Panc1 (cell line): Measurements from ENCODE around the gene FOXP4. TPM values are rescaled to one million over a fixed set of nuclear protein-coding genes. Genes with fewer than 3 reads are reported as not detected.
A peak's percentile ranks its signal among the peaks of the same experiment; 100 is the strongest.

Experiments used
- ATAC-seq: fragments of 200-7000 bp; cut with Tn5 transposase; 2 replicates; pipeline ENCODE4 v1.9.1; 2020; ENCODE audit warnings: mild to moderate bottlenecking, moderate library complexity
- BruUV-seq: library from RNA; stranded (reverse); fragments of 400-500 nt; replicated peaks from 2 replicates; lab custom pipeline; 2021; lab: Mats Ljungman, UMichigan
- CTCF ChIA-PET: fragments of 300-600 bp; sonication (Branson Sonifier 250); formaldehyde crosslinking; loops from one replicate; lab custom pipeline; 2022; ENCODE audit warnings: antibody characterized with exemption; lab: Charles Lee
- POLR2A ChIA-PET: fragments of 300-600 bp; sonication (Branson Sonifier 250); formaldehyde crosslinking; loops from one replicate; lab custom pipeline; 2022; ENCODE audit warnings: antibody characterized with exemption; lab: Charles Lee
- DNase-seq: peaks from one replicate; pipeline ENCODE4 v3.0.0-alpha.2; 2010; ENCODE audit warnings: low read depth, low spot score
- H3K27ac ChIP-seq: 2 replicates; pipeline ENCODE4 v1.5.1; 2011; ENCODE audit warnings: mild to moderate bottlenecking, low read length, inconsistent platforms
- H3K27me3 ChIP-seq: fragments of 200-500 bp; sonication (Bioruptor generic); 2 replicates; pipeline ENCODE4 v1.6.0; 2014; ENCODE audit warnings: low read length, inconsistent platforms; ENCODE audit not compliant: control insufficient read depth, insufficient read depth
- H3K36me3 ChIP-seq: fragments of 200-500 bp; sonication (Bioruptor generic); 2 replicates; pipeline ENCODE4 v1.5.1; 2014; ENCODE audit warnings: inconsistent platforms, mild to moderate bottlenecking, low read length, moderate library complexity; ENCODE audit not compliant: control insufficient read depth, insufficient read depth
- H3K4me1 ChIP-seq: 2 replicates; pipeline ENCODE4 v1.5.1; 2011; ENCODE audit warnings: inconsistent platforms, mild to moderate bottlenecking, low read length, moderate library complexity; ENCODE audit not compliant: control insufficient read depth, insufficient read depth
- H3K4me3 ChIP-seq, 2 experiments: 2 replicates each; pipeline ENCODE4 v1.5.1; 2011 to 2012; ENCODE audit warnings: low read depth in 2 of 2, low read length in 2 of 2, mild to moderate bottlenecking in 2 of 2, inconsistent platforms in 1 of 2, moderate library complexity in 1 of 2
- H3K9me3 ChIP-seq: fragments of 200-500 bp; sonication (Bioruptor generic); 2 replicates; pipeline ENCODE4 v1.5.1; 2014; ENCODE audit warnings: low read depth, mild to moderate bottlenecking, inconsistent platforms, low read length, moderate library complexity; ENCODE audit not compliant: control insufficient read depth, insufficient read depth
- POLR2AphosphoS5 ChIP-seq: IDR thresholded peaks from 2 replicates; pipeline ENCODE4 v1.6.1; 2012; ENCODE audit warnings: mild to moderate bottlenecking, low read depth, low read length, moderate library complexity
- SIN3A ChIP-seq: IDR thresholded peaks from 2 replicates; pipeline ENCODE4 v1.6.1; 2012; ENCODE audit warnings: low read depth, mild to moderate bottlenecking, low read length, moderate library complexity, borderline replicate concordance; ENCODE audit not compliant: insufficient read depth
- TCF7L2 ChIP-seq: IDR thresholded peaks from 2 replicates; pipeline ENCODE4 v1.6.1; 2011; ENCODE audit warnings: mild to moderate bottlenecking, low read depth, low read length, inconsistent platforms
- in situ Hi-C: cut with HindIII; loops from 2 replicates; pipeline ENCODE4 v1.10.0; 2016; ENCODE audit warnings: low sequenced_read_pairs, low pct_unique_long_range_greater_than_20kb
- intact Hi-C: fragments of 100-400 bp; cut with micrococcal nuclease; formaldehyde crosslinking; loops from one replicate; pipeline ENCODE4 v1.10.0; 2022; ENCODE audit not compliant: unreplicated experiment
- total RNA-seq: library from RNA; stranded (reverse); gene quantifications from one replicate; pipeline ENCODE4 v1.2.1, GENCODE V29; 2021; ENCODE audit not compliant: unreplicated experiment
- TF ChIP-seq, protein P1 (sequence below), 2 experiments: IDR thresholded peaks; 2 replicates each; pipeline ENCODE4 v1.6.1; 2011 to 2012; ENCODE audit warnings: low read depth in 2 of 2, control low read depth in 1 of 2, low read length in 1 of 2, mild to moderate bottlenecking in 1 of 2, moderate library complexity in 1 of 2; ENCODE audit not compliant: insufficient read depth in 1 of 2
- TF ChIP-seq, protein P2 (sequence below): fragments of 450-650 bp; IDR thresholded peaks from 2 replicates; pipeline ENCODE4 v1.5.1; 2017; ENCODE audit warnings: mild to moderate bottlenecking

FOXP4 gene
- total RNA-seq, 1 experiment from 2014 or later: 30.4 TPM

DNA sequence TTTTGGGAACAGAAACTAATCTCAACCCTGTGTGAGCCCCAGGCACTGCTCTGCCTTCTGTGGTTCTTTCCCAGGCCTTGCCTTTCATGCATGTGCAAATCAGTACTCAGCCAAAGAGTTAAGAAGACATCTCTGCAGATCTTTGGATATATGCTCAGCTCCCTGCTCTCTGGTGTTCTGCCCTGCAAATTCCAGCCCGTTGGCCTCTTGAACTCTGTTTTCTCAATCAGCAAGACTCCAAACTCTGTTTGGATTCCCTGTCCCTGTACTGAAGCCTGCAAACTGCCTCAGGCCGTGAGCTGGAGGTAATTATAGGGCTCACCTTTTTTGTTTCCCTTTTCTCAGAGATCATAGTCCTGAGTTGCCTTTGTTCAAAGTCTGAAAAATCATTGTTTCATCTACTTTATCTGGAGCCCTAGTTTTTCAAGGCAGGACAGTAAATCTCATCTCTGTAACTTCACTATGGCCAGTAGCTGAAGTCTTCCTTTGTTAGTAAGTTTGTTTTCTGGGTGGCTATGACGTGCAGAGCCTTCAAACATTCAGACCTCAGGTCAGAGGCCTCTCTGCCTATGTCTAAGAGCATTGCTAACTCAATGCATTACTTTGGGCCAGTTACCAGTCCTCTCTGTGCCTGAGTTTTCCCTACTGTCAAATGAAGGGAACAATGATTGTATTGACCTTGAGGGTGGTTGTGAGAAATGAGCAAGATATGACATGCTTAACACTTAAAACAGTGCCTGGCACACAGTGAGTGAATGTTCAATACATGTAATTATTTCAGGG is 76.2 kb downstream of the FOXP4 start:
- peaks cover 3% of the 10 kb centered on the region; the same call in 1 of the 2 replicates for H3K9me3 ChIP-seq
- ChIA-PET CTCF (no interaction called here), POLR2A (no interaction called here)
- in situ Hi-C loops (no loop called here), intact Hi-C loops (no loop called here)
- H3K36me3 ChIP-seq: no peaks in the 10 kb centered on the region
- TF ChIP-seq, protein P1, sequence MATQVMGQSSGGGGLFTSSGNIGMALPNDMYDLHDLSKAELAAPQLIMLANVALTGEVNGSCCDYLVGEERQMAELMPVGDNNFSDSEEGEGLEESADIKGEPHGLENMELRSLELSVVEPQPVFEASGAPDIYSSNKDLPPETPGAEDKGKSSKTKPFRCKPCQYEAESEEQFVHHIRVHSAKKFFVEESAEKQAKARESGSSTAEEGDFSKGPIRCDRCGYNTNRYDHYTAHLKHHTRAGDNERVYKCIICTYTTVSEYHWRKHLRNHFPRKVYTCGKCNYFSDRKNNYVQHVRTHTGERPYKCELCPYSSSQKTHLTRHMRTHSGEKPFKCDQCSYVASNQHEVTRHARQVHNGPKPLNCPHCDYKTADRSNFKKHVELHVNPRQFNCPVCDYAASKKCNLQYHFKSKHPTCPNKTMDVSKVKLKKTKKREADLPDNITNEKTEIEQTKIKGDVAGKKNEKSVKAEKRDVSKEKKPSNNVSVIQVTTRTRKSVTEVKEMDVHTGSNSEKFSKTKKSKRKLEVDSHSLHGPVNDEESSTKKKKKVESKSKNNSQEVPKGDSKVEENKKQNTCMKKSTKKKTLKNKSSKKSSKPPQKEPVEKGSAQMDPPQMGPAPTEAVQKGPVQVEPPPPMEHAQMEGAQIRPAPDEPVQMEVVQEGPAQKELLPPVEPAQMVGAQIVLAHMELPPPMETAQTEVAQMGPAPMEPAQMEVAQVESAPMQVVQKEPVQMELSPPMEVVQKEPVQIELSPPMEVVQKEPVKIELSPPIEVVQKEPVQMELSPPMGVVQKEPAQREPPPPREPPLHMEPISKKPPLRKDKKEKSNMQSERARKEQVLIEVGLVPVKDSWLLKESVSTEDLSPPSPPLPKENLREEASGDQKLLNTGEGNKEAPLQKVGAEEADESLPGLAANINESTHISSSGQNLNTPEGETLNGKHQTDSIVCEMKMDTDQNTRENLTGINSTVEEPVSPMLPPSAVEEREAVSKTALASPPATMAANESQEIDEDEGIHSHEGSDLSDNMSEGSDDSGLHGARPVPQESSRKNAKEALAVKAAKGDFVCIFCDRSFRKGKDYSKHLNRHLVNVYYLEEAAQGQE (IDR thresholded peaks at IDR 0.05; ENCODE audit: insufficient read depth in 1 of 2, low read depth in 2 of 2, low read length in 1 of 2): no peak
- TF ChIP-seq POLR2AphosphoS5 (no peak), TCF7L2 (no peak), SIN3A (no peak)
- TF ChIP-seq, protein P2, sequence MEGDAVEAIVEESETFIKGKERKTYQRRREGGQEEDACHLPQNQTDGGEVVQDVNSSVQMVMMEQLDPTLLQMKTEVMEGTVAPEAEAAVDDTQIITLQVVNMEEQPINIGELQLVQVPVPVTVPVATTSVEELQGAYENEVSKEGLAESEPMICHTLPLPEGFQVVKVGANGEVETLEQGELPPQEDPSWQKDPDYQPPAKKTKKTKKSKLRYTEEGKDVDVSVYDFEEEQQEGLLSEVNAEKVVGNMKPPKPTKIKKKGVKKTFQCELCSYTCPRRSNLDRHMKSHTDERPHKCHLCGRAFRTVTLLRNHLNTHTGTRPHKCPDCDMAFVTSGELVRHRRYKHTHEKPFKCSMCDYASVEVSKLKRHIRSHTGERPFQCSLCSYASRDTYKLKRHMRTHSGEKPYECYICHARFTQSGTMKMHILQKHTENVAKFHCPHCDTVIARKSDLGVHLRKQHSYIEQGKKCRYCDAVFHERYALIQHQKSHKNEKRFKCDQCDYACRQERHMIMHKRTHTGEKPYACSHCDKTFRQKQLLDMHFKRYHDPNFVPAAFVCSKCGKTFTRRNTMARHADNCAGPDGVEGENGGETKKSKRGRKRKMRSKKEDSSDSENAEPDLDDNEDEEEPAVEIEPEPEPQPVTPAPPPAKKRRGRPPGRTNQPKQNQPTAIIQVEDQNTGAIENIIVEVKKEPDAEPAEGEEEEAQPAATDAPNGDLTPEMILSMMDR: no peak
- ATAC-seq (peak; percentile 48; the same call in 1 of the 2 replicates), DNase-seq (no peak)
- H3K27me3 ChIP-seq: no peaks in the 10 kb centered on the region
- no TSS peak for BruUV-seq
- H3K27ac ChIP-seq: no peak overlapping the region
- H3K4me3 ChIP-seq: no peak overlapping the region
- H3K4me1 ChIP-seq: no peaks in the 10 kb centered on the region

DNA sequence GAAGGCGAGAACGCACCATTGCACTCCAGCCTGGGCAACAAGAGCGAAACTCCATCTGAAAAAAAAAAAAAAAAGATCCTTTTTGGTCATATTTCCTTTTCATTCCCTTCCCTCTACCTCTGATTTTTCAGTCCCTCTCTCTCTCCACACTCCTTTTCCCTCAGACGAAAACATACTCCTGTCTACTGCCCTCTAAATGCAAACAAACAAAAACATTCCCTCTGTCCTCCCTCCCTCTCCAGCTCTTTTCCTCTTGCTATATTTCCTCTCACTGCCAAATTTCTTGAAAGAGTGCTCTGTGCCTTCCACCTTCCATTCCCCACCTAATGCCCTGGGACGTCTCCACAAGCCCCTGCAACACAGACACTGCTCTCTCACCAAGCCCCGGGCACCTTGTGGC is 77.1 kb downstream of the FOXP4 start:
- TF ChIP-seq TCF7L2: no peak
- TF ChIP-seq, protein P1 (IDR thresholded peaks at IDR 0.05; ENCODE audit: insufficient read depth in 1 of 2, low read depth in 2 of 2, low read length in 1 of 2): no peak
- Histone ChIP-seq H3K36me3 (no peaks in the 10 kb centered on the region), H3K9me3 (peaks cover 3% of the 10 kb centered on the region; the same call in 1 of the 2 replicates), H3K27ac (no peak overlapping the region), H3K4me3 (no peak overlapping the region), H3K27me3 (no peaks in the 10 kb centered on the region), H3K4me1 (no peaks in the 10 kb centered on the region)
- no peak for ATAC-seq
- POLR2A ChIA-PET: no interaction called here
- intact Hi-C loops: no loop called here
- in situ Hi-C loops: no loop called here
- CTCF ChIA-PET: no interaction called here
- no TSS peak for BruUV-seq
- no peak for DNase-seq
